WTC11 (cell line): Measurements from ENCODE around the gene SSH2. TPM values are rescaled to one million over a fixed set of nuclear protein-coding genes. Genes with fewer than 3 reads are reported as not detected.

ENCODE experiments used
- ATAC-seq: fragments of 200-7000 bp; cut with Tn5 transposase; 2 replicates; pipeline ENCODE4 v1.10.0; 2021; ENCODE audit warnings: mild to moderate bottlenecking, moderate library complexity
- CTCF ChIA-PET: fragments of 300-600 bp; sonication (Branson Sonifier 250); formaldehyde crosslinking; loops from one replicate; lab custom pipeline; 2021; ENCODE audit warnings: antibody characterized with exemption; lab: Charles Lee
- POLR2A ChIA-PET: fragments of 350-600 bp; sonication (Branson Sonifier 250); formaldehyde crosslinking; loops from one replicate; lab custom pipeline; 2021; ENCODE audit warnings: antibody characterized with exemption; lab: Charles Lee
- DNase-seq: peaks from one replicate; pipeline ENCODE4 v3.0.0; 2021; ENCODE audit warnings: low spot score
- H3K27ac Mint-ChIP-seq: 2 replicates; pipeline ENCODE4 v1.8.0; 2021; ENCODE audit warnings: mixed read lengths
- H3K27me3 Mint-ChIP-seq: 2 replicates; pipeline ENCODE4 v1.8.0; 2021; ENCODE audit warnings: low read depth, mild to moderate bottlenecking, moderate library complexity, mixed read lengths
- H3K36me3 Mint-ChIP-seq: 2 replicates; pipeline ENCODE4 v1.8.0; 2021; ENCODE audit warnings: mixed read lengths
- H3K4me1 Mint-ChIP-seq: 2 replicates; pipeline ENCODE4 v1.8.0; 2022; ENCODE audit warnings: mixed read lengths
- H3K4me3 Mint-ChIP-seq: 2 replicates; pipeline ENCODE4 v1.8.0; 2021; ENCODE audit warnings: mild to moderate bottlenecking, moderate library complexity, mixed read lengths
- H3K9me3 Mint-ChIP-seq: 2 replicates; pipeline ENCODE4 v1.8.0; 2021; ENCODE audit warnings: mixed read lengths
- EMX1 ChIP-seq: fragments of 250-450 bp; sonication (Bioruptor Pico); IDR thresholded peaks from 2 replicates; pipeline ENCODE4 v1.8.0; 2021; ENCODE audit warnings: mild to moderate bottlenecking
- FOXK1 ChIP-seq: sonication (generic); formaldehyde crosslinking; IDR thresholded peaks from 2 replicates; pipeline ENCODE4 v1.8.0; 2022; ENCODE audit warnings: mild to moderate bottlenecking, moderate library complexity, missing genetic modification reagents
- FOXP1 ChIP-seq: sonication (generic); formaldehyde crosslinking; IDR thresholded peaks from 2 replicates; pipeline ENCODE4 v1.8.0; 2022; ENCODE audit warnings: missing genetic modification reagents, mild to moderate bottlenecking, moderate library complexity, borderline replicate concordance
- GABPB1 ChIP-seq: sonication (generic); formaldehyde crosslinking; IDR thresholded peaks from 2 replicates; pipeline ENCODE4 v1.8.1; 2023; ENCODE audit warnings: mild to moderate bottlenecking, missing genetic modification reagents
- MXD4 ChIP-seq: fragments of 250-450 bp; sonication (Bioruptor Pico); IDR thresholded peaks from 2 replicates; pipeline ENCODE4 v1.8.0; 2021; ENCODE audit warnings: mild to moderate bottlenecking, moderate library complexity, borderline replicate concordance
- MYBL2 ChIP-seq: sonication (generic); formaldehyde crosslinking; IDR thresholded peaks from 2 replicates; pipeline ENCODE4 v1.8.1; 2023; ENCODE audit warnings: mild to moderate bottlenecking, moderate library complexity, missing genetic modification reagents
- NFATC4 ChIP-seq: fragments of 250-450 bp; sonication (Bioruptor Pico); IDR thresholded peaks from 2 replicates; pipeline ENCODE4 v1.9.0; 2021; ENCODE audit warnings: mild to moderate bottlenecking
- RELA ChIP-seq: sonication (generic); formaldehyde crosslinking; IDR thresholded peaks from 2 replicates; pipeline ENCODE4 v1.8.1; 2022; ENCODE audit warnings: missing genetic modification reagents, mild to moderate bottlenecking, borderline replicate concordance
- SP1 ChIP-seq: sonication (generic); formaldehyde crosslinking; conservative IDR thresholded peaks from 2 replicates; pipeline ENCODE4 v1.8.1; 2022; ENCODE audit warnings: missing genetic modification reagents
- ZNF416 ChIP-seq: fragments of 250-450 bp; sonication (Bioruptor Pico); IDR thresholded peaks from 2 replicates; pipeline ENCODE4 v1.9.0; 2021; ENCODE audit warnings: mild to moderate bottlenecking, inconsistent platforms
- total RNA-seq: library from RNA; stranded (reverse); gene quantifications from 3 replicates; pipeline ENCODE4 v1.2.3, GENCODE V29; 2021
- TF ChIP-seq, protein P1 (sequence below): sonication (generic); formaldehyde crosslinking; IDR thresholded peaks from 2 replicates; pipeline ENCODE4 v1.8.0; 2023; ENCODE audit warnings: missing genetic modification reagents
- TF ChIP-seq, protein P2 (sequence below): sonication (generic); formaldehyde crosslinking; IDR thresholded peaks from 2 replicates; pipeline ENCODE4 v1.8.1; 2023; ENCODE audit warnings: mild to moderate bottlenecking, missing genetic modification reagents, moderate library complexity
- TF ChIP-seq, protein P3 (sequence below): sonication (generic); formaldehyde crosslinking; IDR thresholded peaks from 2 replicates; pipeline ENCODE4 v1.8.0; 2022; ENCODE audit warnings: mild to moderate bottlenecking, missing genetic modification reagents
- TF ChIP-seq, protein P4 (sequence below): sonication (generic); formaldehyde crosslinking; IDR thresholded peaks from 2 replicates; pipeline ENCODE4 v1.8.0; 2022; ENCODE audit warnings: mild to moderate bottlenecking, missing genetic modification reagents
- TF ChIP-seq, protein P5 (sequence below): sonication (generic); formaldehyde crosslinking; IDR thresholded peaks from 2 replicates; pipeline ENCODE4 v1.8.1; 2023; ENCODE audit warnings: mild to moderate bottlenecking, moderate library complexity, missing genetic modification reagents
- TF ChIP-seq, protein P6 (sequence below): sonication (generic); formaldehyde crosslinking; IDR thresholded peaks from 2 replicates; pipeline ENCODE4 v1.8.0; 2023; ENCODE audit warnings: mild to moderate bottlenecking, missing genetic modification reagents
- TF ChIP-seq, protein P7 (sequence below): fragments of 200-600 bp; IDR thresholded peaks from 2 replicates; pipeline ENCODE4 v1.8.0; 2022; ENCODE audit warnings: antibody characterized with exemption

SSH2 gene
- total RNA-seq, 1 experiment from 2014 or later: 14.3 TPM

DNA sequence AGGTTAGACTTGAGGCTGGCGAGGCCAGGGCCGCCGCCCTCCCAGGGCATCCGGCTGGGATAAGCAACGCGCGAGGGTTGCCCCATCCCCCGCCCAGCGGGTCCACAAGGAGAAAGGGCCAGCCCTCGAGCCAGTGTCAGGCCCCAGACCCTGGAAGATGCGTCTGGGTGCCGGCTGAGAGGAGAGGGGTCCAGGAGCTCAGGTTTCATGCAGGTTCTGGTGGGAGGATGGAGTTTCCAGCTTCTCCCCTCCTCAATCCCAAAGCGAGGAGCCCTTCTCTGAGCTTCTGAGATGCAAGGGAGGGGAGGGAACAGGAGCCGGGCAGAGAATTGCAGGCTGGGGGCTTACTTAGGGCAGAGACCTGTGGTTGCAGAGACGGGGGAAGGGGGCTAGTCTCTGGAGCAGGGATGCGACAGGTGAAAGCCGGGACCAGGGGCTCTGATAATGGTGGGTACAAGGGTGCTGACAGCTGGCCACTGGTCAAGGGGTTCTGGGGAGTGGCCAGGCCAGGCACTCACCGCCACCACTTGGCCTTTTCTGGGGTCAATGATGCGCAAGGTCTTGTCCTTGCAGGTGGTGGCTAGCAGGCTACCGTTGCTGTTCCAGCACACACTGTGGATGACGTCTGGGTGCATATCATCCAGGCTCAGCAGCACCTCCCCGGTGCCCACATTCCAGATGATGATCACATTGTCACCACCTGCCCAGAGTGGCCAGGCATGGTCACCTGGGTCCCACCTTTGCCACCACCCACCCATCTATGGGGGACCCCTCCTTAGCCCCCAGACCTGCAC is 311.6 kb downstream of the SSH2 start:
- POLR2A ChIA-PET: interaction anchor here (1.0 to 2.1 kb wide), 3 partner anchors 27 to 312 kb away, joined by 3 to 12 read pairs (median 3); partner anchors contain the start of genes ANKRD13B and SSH2
- Mint-ChIP-seq H3K27ac (no peak overlapping the region), H3K4me1 (peaks cover 59% of the 10 kb centered on the region), H3K4me3 (peak overlapping the region; percentile 45), H3K36me3 (no peaks in the 10 kb centered on the region)
- peak; percentile 1; the same call in 1 of the 2 replicates for ATAC-seq
- TF ChIP-seq FOXK1: 0 out of 2 replicates have a peak, but pooled peaks have one; percentile 3
- TF ChIP-seq RELA (CRISPR knock-in tag): no peak
- TF ChIP-seq, protein P1, sequence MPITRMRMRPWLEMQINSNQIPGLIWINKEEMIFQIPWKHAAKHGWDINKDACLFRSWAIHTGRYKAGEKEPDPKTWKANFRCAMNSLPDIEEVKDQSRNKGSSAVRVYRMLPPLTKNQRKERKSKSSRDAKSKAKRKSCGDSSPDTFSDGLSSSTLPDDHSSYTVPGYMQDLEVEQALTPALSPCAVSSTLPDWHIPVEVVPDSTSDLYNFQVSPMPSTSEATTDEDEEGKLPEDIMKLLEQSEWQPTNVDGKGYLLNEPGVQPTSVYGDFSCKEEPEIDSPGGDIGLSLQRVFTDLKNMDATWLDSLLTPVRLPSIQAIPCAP (CRISPR knock-in tag): 0 out of 2 replicates have a peak, but pooled peaks have one; percentile 41
- TF ChIP-seq, protein P2, sequence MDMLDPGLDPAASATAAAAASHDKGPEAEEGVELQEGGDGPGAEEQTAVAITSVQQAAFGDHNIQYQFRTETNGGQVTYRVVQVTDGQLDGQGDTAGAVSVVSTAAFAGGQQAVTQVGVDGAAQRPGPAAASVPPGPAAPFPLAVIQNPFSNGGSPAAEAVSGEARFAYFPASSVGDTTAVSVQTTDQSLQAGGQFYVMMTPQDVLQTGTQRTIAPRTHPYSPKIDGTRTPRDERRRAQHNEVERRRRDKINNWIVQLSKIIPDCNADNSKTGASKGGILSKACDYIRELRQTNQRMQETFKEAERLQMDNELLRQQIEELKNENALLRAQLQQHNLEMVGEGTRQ (CRISPR knock-in tag): no peak
- TF ChIP-seq, all 79 proteins: peak for 2
- CTCF ChIA-PET: interaction anchor here (0.7 to 9.2 kb wide), 45 partner anchors 11 to 502 kb away, joined by 3 to 272 read pairs (median 6); partner anchors contain the start of genes ABHD15, ANKRD13B, NUFIP2 and SSH2
- DNase-seq: no peak
- peaks cover 89% of the 10 kb centered on the region for H3K27me3 Mint-ChIP-seq
- H3K9me3 Mint-ChIP-seq: no peaks in the 10 kb centered on the region

DNA sequence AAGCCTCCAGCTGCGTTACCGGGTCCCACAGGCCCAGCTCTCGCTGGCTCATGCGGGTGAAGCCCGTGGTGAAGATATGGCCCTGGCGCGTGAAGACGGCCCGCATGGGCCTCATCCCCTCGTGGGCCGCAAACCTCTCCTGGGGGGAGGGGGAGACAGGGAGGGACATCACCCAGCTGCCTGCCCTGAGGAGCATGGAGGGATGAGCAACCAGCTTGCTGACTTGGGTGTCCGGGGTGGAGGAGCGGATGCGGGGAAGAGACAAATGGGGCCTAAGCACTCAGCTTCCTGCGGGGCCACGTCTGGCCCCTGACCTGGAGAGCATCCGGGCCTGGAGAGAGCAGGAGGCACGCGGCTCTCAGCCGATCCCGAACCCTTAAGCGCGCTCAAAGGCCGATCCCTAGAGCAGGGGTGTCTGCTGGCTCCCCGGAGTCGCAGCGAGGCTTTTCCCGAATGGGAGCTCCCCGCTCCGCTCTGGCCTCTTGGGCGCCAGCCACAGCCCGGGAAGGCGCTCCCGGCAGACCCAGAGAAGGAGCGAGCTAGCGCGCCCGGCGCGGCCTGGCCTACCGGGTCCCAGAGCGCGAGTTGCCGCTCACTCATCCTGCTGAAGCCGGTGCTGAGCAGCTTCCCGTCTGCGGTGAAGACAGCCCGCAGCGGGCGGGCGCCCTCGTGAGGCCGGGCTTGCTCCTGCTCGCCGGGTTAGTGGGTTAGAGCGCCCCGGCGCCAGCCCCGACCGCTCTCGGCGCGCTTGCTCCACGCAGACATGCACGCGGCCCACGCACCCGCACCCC is 312.4 kb downstream of the SSH2 start:
- no peak overlapping the region for H3K27ac Mint-ChIP-seq
- no peaks in the 10 kb centered on the region for H3K36me3 Mint-ChIP-seq
- ATAC-seq (peak; percentile 9), DNase-seq (peak; percentile 91)
- no peaks in the 10 kb centered on the region for H3K9me3 Mint-ChIP-seq
- peaks cover 54% of the 10 kb centered on the region for H3K4me1 Mint-ChIP-seq
- TF ChIP-seq EMX1 (CRISPR knock-in tag): no peak
- TF ChIP-seq MXD4 (CRISPR knock-in tag): 0 out of 2 replicates have a peak, but pooled peaks have one; percentile 52
- no peak for TF ChIP-seq MYBL2 (CRISPR knock-in tag)
- TF ChIP-seq, protein P3, sequence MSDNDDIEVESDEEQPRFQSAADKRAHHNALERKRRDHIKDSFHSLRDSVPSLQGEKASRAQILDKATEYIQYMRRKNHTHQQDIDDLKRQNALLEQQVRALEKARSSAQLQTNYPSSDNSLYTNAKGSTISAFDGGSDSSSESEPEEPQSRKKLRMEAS (CRISPR knock-in tag): peak; percentile 75
- TF ChIP-seq, protein P4, sequence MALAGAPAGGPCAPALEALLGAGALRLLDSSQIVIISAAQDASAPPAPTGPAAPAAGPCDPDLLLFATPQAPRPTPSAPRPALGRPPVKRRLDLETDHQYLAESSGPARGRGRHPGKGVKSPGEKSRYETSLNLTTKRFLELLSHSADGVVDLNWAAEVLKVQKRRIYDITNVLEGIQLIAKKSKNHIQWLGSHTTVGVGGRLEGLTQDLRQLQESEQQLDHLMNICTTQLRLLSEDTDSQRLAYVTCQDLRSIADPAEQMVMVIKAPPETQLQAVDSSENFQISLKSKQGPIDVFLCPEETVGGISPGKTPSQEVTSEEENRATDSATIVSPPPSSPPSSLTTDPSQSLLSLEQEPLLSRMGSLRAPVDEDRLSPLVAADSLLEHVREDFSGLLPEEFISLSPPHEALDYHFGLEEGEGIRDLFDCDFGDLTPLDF: 0 out of 2 replicates have a peak, but pooled peaks have one; percentile 27
- 0 out of 2 replicates have a peak, but pooled peaks have one; percentile 75 for TF ChIP-seq FOXP1 (CRISPR knock-in tag)
- TF ChIP-seq, protein P5, sequence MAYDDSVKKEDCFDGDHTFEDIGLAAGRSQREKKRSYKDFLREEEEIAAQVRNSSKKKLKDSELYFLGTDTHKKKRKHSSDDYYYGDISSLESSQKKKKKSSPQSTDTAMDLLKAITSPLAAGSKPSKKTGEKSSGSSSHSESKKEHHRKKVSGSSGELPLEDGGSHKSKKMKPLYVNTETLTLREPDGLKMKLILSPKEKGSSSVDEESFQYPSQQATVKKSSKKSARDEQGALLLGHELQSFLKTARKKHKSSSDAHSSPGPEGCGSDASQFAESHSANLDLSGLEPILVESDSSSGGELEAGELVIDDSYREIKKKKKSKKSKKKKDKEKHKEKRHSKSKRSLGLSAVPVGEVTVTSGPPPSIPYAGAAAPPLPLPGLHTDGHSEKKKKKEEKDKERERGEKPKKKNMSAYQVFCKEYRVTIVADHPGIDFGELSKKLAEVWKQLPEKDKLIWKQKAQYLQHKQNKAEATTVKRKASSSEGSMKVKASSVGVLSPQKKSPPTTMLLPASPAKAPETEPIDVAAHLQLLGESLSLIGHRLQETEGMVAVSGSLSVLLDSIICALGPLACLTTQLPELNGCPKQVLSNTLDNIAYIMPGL: peak; percentile 91
- 0 out of 2 replicates have a peak, but pooled peaks have one; percentile 65 for TF ChIP-seq ZNF416 (CRISPR knock-in tag)
- peak; percentile 55 for TF ChIP-seq SP1 (CRISPR knock-in tag)
- TF ChIP-seq, protein P6, sequence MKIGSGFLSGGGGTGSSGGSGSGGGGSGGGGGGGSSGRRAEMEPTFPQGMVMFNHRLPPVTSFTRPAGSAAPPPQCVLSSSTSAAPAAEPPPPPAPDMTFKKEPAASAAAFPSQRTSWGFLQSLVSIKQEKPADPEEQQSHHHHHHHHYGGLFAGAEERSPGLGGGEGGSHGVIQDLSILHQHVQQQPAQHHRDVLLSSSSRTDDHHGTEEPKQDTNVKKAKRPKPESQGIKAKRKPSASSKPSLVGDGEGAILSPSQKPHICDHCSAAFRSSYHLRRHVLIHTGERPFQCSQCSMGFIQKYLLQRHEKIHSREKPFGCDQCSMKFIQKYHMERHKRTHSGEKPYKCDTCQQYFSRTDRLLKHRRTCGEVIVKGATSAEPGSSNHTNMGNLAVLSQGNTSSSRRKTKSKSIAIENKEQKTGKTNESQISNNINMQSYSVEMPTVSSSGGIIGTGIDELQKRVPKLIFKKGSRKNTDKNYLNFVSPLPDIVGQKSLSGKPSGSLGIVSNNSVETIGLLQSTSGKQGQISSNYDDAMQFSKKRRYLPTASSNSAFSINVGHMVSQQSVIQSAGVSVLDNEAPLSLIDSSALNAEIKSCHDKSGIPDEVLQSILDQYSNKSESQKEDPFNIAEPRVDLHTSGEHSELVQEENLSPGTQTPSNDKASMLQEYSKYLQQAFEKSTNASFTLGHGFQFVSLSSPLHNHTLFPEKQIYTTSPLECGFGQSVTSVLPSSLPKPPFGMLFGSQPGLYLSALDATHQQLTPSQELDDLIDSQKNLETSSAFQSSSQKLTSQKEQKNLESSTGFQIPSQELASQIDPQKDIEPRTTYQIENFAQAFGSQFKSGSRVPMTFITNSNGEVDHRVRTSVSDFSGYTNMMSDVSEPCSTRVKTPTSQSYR (CRISPR knock-in tag): peak; percentile 2; the same call in 1 of the 2 replicates
- TF ChIP-seq, protein P7, sequence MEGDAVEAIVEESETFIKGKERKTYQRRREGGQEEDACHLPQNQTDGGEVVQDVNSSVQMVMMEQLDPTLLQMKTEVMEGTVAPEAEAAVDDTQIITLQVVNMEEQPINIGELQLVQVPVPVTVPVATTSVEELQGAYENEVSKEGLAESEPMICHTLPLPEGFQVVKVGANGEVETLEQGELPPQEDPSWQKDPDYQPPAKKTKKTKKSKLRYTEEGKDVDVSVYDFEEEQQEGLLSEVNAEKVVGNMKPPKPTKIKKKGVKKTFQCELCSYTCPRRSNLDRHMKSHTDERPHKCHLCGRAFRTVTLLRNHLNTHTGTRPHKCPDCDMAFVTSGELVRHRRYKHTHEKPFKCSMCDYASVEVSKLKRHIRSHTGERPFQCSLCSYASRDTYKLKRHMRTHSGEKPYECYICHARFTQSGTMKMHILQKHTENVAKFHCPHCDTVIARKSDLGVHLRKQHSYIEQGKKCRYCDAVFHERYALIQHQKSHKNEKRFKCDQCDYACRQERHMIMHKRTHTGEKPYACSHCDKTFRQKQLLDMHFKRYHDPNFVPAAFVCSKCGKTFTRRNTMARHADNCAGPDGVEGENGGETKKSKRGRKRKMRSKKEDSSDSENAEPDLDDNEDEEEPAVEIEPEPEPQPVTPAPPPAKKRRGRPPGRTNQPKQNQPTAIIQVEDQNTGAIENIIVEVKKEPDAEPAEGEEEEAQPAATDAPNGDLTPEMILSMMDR: peak; percentile 43; the same call in 1 of the 2 replicates
- TF ChIP-seq GABPB1: 0 out of 2 replicates have a peak, but pooled peaks have one; percentile 23
- no peak for TF ChIP-seq NFATC4
- H3K4me3 Mint-ChIP-seq: peak overlapping the region; percentile 80
- CTCF ChIA-PET: interaction anchor here (0.5 to 9.2 kb wide), 76 partner anchors 8 to 1012 kb away, joined by 3 to 272 read pairs (median 5); partner anchors contain the start of genes ABHD15, ANKRD13B, MYO18A and NUFIP2
- H3K27me3 Mint-ChIP-seq: peaks cover 83% of the 10 kb centered on the region
- POLR2A ChIA-PET: interaction anchor here (0.5 to 2.1 kb wide), 5 partner anchors 23 to 313 kb away, joined by 3 to 12 read pairs (median 4); partner anchors contain the start of genes ANKRD13B and SSH2
